H1 (cell line): ENCODE data around the gene KCTD16. TPM values are rescaled to one million over a fixed set of nuclear protein-coding genes. Genes with fewer than 3 reads are reported as not detected.

Experiments used
- CTCF ChIA-PET: fragments of 300-600 bp; sonication (Branson Sonifier 250); formaldehyde crosslinking; loops from one replicate; lab custom pipeline; 2021; ENCODE audit not compliant: partially characterized antibody; lab: Charles Lee
- POLR2A ChIA-PET: fragments of 300-600 bp; sonication (Branson Sonifier 250); formaldehyde crosslinking; loops from one replicate; lab custom pipeline; 2021; ENCODE audit warnings: inconsistent platforms; ENCODE audit not compliant: partially characterized antibody; lab: Charles Lee
- DNase-seq, 2 experiments: peaks; one replicate each; pipeline versions ENCODE4 v3.0.0 to v3.0.0-alpha.2; 2010 to 2022; ENCODE audit warnings: low spot score in 2 of 2, low read depth in 1 of 2, mixed read lengths in 1 of 2
- FAIRE-seq: peaks from 2 replicates; lab custom pipeline; 2011; peaks lifted over from hg19 to GRCh38; lab: Jason Lieb, UNC
- H2AFZ ChIP-seq: 2 replicates; pipeline ENCODE4 v1.8.1; 2012; ENCODE audit warnings: low read length, inconsistent platforms
- H2AK5ac ChIP-seq: 2 replicates; pipeline ENCODE4 v1.6.1; 2013; ENCODE audit warnings: low read depth, low read length
- H2BK120ac ChIP-seq: replicated peaks from 2 replicates; pipeline ENCODE3; 2013; ENCODE audit warnings: low read depth, low read length, inconsistent platforms
- H2BK12ac ChIP-seq: 2 replicates; pipeline ENCODE4 v1.6.1; 2013; ENCODE audit warnings: low read depth, low read length
- H2BK15ac ChIP-seq: 2 replicates; pipeline ENCODE4 v1.6.1; 2013; ENCODE audit warnings: low read length
- H2BK20ac ChIP-seq: 2 replicates; pipeline ENCODE4 v1.6.1; 2013; ENCODE audit warnings: low read length
- H2BK5ac ChIP-seq: 2 replicates; pipeline ENCODE4 v1.6.1; 2013; ENCODE audit warnings: low read depth, low read length
- H3K14ac ChIP-seq: 2 replicates; pipeline ENCODE4 v1.6.1; 2013; ENCODE audit warnings: inconsistent platforms; ENCODE audit not compliant: insufficient read length
- H3K18ac ChIP-seq: 2 replicates; pipeline ENCODE4 v1.6.1; 2013; ENCODE audit warnings: low read length; ENCODE audit errors: extremely low read depth
- H3K23ac ChIP-seq: 2 replicates; pipeline ENCODE4 v1.6.1; 2013; ENCODE audit warnings: inconsistent platforms; ENCODE audit not compliant: insufficient read length
- H3K23me2 ChIP-seq: 2 replicates; pipeline ENCODE4 v1.6.1; 2013; ENCODE audit warnings: low read depth, low read length
- H3K27ac ChIP-seq: 2 replicates; pipeline ENCODE4 v1.6.1; 2011; ENCODE audit warnings: low read depth, low read length, inconsistent platforms
- H3K27me3 ChIP-seq, 4 experiments: replicated peaks in 1 of 4; 1 replicate in 1 of 4; 2 replicates in 3 of 4; pipeline versions ENCODE4 v1.6.1 to v1.8.1; 2011 to 2013; ENCODE audit warnings: low read length in 3 of 4, mild to moderate bottlenecking in 3 of 4, inconsistent platforms in 2 of 4, mixed read lengths in 2 of 4, moderate library complexity in 1 of 4; ENCODE audit not compliant: control insufficient read depth in 3 of 4, insufficient read depth in 3 of 4; ENCODE audit errors: extremely low read depth in 1 of 4
- H3K36me3 ChIP-seq, 4 experiments: 2 replicates each; pipeline versions ENCODE4 v1.6.1 to v1.8.1; 2011 to 2013; ENCODE audit warnings: mild to moderate bottlenecking in 4 of 4, low read length in 3 of 4, moderate library complexity in 2 of 4, control low read depth in 1 of 4, inconsistent platforms in 1 of 4; ENCODE audit not compliant: insufficient read depth in 4 of 4, control insufficient read depth in 2 of 4
- H3K4ac ChIP-seq: replicated peaks from 2 replicates; pipeline ENCODE3; 2013; ENCODE audit warnings: low read length, low read depth, mixed read lengths, inconsistent platforms; ENCODE audit not compliant: insufficient read length
- H3K4me1 ChIP-seq, 4 experiments: replicated peaks in 1 of 4; 1 replicate in 1 of 4; 2 replicates in 3 of 4; pipeline versions ENCODE4 v1.6.1 to v1.8.1; 2011 to 2013; ENCODE audit warnings: low read length in 3 of 4, inconsistent platforms in 2 of 4, mixed read lengths in 1 of 4; ENCODE audit not compliant: insufficient read depth in 4 of 4, control insufficient read depth in 3 of 4
- H3K4me2 ChIP-seq, 2 experiments: 2 replicates each; pipeline versions ENCODE4 v1.6.1 to v1.8.1; 2011 to 2013; ENCODE audit warnings: low read depth in 2 of 2, low read length in 2 of 2, control low read depth in 1 of 2, inconsistent platforms in 1 of 2, mild to moderate bottlenecking in 1 of 2; ENCODE audit not compliant: insufficient read depth in 1 of 2
- H3K4me3 ChIP-seq, 4 experiments: fragments of 200-600, 300-600 bp in 1 of 4; sonication (generic), shearing (Covaris generic), sonication (Bioruptor Twin) in 1 of 4; 2 replicates each; pipeline versions ENCODE4 v1.5.1 to v1.8.1; 2011 to 2016; ENCODE audit warnings: low read length in 4 of 4, low read depth in 3 of 4, control low read depth in 2 of 4, inconsistent platforms in 2 of 4, mild to moderate bottlenecking in 2 of 4, mixed read lengths in 1 of 4, moderate library complexity in 1 of 4; ENCODE audit not compliant: insufficient read depth in 2 of 4; ENCODE audit errors: extremely low read depth in 1 of 4
- H3K56ac ChIP-seq: replicated peaks from 2 replicates; pipeline ENCODE3; 2013; ENCODE audit warnings: low read depth, mild to moderate bottlenecking, mixed read lengths, low read length, inconsistent platforms; ENCODE audit not compliant: insufficient read length
- H3K79me1 ChIP-seq: 2 replicates; pipeline ENCODE4 v1.6.1; 2013; ENCODE audit warnings: low read depth, low read length, control low read depth
- H3K79me2 ChIP-seq, 2 experiments: 2 replicates each; pipeline versions ENCODE4 v1.6.1 to v1.8.1; 2012 to 2013; ENCODE audit warnings: low read length in 2 of 2, mild to moderate bottlenecking in 2 of 2, inconsistent platforms in 1 of 2; ENCODE audit not compliant: insufficient read depth in 2 of 2, control insufficient read depth in 1 of 2
- H3K9ac ChIP-seq, 4 experiments: replicated peaks in 1 of 4; 1 replicate in 1 of 4; 2 replicates in 3 of 4; pipeline versions ENCODE4 v1.6.1 to v1.8.1; 2011 to 2013; ENCODE audit warnings: low read depth in 3 of 4, low read length in 3 of 4, control low read depth in 2 of 4, mild to moderate bottlenecking in 2 of 4, moderate library complexity in 2 of 4, inconsistent platforms in 1 of 4; ENCODE audit errors: extremely low read depth in 1 of 4
- H3K9me3 ChIP-seq, 2 experiments: 2 replicates each; pipeline versions ENCODE4 v1.6.1 to v1.8.1; 2012 to 2013; ENCODE audit warnings: mild to moderate bottlenecking in 2 of 2, moderate library complexity in 2 of 2, control low read depth in 1 of 2, inconsistent platforms in 1 of 2, low read depth in 1 of 2, low read length in 1 of 2, mixed read lengths in 1 of 2; ENCODE audit not compliant: insufficient read depth in 2 of 2
- H4K20me1 ChIP-seq, 2 experiments: replicated peaks in 1 of 2; 2 replicates each; pipeline versions ENCODE3 to v1.8.1; 2011 to 2013; ENCODE audit warnings: inconsistent platforms in 2 of 2, low read length in 2 of 2, mild to moderate bottlenecking in 1 of 2; ENCODE audit not compliant: insufficient read depth in 2 of 2, control insufficient read depth in 1 of 2
- H4K5ac ChIP-seq: 2 replicates; pipeline ENCODE4 v1.6.1; 2013; ENCODE audit warnings: low read length, low read depth, mixed read lengths, inconsistent platforms; ENCODE audit not compliant: insufficient read length
- H4K8ac ChIP-seq: 2 replicates; pipeline ENCODE4 v1.8.0; 2013; ENCODE audit warnings: mild to moderate bottlenecking, moderate library complexity, low read length, inconsistent platforms; ENCODE audit not compliant: insufficient read depth; ENCODE audit errors: extremely low read depth
- H4K91ac ChIP-seq: replicated peaks from 2 replicates; pipeline ENCODE3; 2013; ENCODE audit warnings: low read length, mixed read lengths, inconsistent platforms; ENCODE audit not compliant: insufficient read length
- ASH2L ChIP-seq: fragments of 200-600, 300-600 bp; sonication (generic); IDR thresholded peaks from one replicate; pipeline ENCODE4 v1.7.1; 2017; ENCODE audit warnings: low read length
- BRCA1 ChIP-seq: IDR thresholded peaks from 2 replicates; pipeline ENCODE4 v1.6.1; 2012; ENCODE audit warnings: low read depth, low read length, improper control_type of control experiment
- EP300 ChIP-seq, 2 experiments: IDR thresholded peaks; 1 replicate in 1 of 2; 2 replicates in 1 of 2; pipeline ENCODE4 v1.6.1; 2011 to 2012; ENCODE audit warnings: low read depth in 2 of 2, low read length in 2 of 2, mild to moderate bottlenecking in 2 of 2, borderline replicate concordance in 1 of 2, inconsistent platforms in 1 of 2, moderate library complexity in 1 of 2
- EZH2 ChIP-seq: fragments of 200-600 bp; sonication (generic); IDR thresholded peaks from 2 replicates; pipeline ENCODE4 v1.7.1; 2012; ENCODE audit warnings: low read depth, mild to moderate bottlenecking, moderate library complexity, low read length, inconsistent platforms; ENCODE audit not compliant: severe bottlenecking
- GABPA ChIP-seq: IDR thresholded peaks from 2 replicates; pipeline ENCODE4 v1.6.1; 2011; ENCODE audit warnings: mild to moderate bottlenecking, low read length, moderate library complexity, borderline replicate concordance; ENCODE audit not compliant: insufficient read depth
- GTF2F1 ChIP-seq: IDR thresholded peaks from 2 replicates; pipeline ENCODE4 v1.6.1; 2012; ENCODE audit warnings: low read depth, low read length, improper control_type of control experiment, borderline replicate concordance
- RXRA ChIP-seq: IDR thresholded peaks from 2 replicates; pipeline ENCODE4 v1.6.1; 2011; ENCODE audit warnings: low read depth, mild to moderate bottlenecking, low read length, moderate library complexity; ENCODE audit not compliant: insufficient read depth
- SIRT6 ChIP-seq: IDR thresholded peaks from one replicate; pipeline ENCODE4 v1.7.1; 2012; ENCODE audit warnings: low read length, inconsistent platforms
- TEAD4 ChIP-seq: IDR thresholded peaks from 2 replicates; pipeline ENCODE4 v1.6.1; 2012; ENCODE audit warnings: low read depth, low read length, inconsistent platforms, mixed read lengths
- YY1 ChIP-seq: IDR thresholded peaks from 2 replicates; pipeline ENCODE4 v1.6.1; 2011; ENCODE audit warnings: low read depth, mild to moderate bottlenecking, low read length
- polyA plus RNA-seq, 7 experiments: library from polyadenylated mRNA; depleted of rRNA in 3 of 7; stranded (reverse) in 5 of 7; unstranded in 2 of 7; fragments of >200 nt in 5 of 7; fragments of 200-250 nt in 2 of 7; gene quantifications; 1 replicate in 5 of 7; 2 replicates in 1 of 7; 4 replicates in 1 of 7; pipeline versions ENCODE4 v1.2.1 to v1.2.3, GENCODE V29; 2011 to 2013; ENCODE audit warnings: missing spikeins in 2 of 7, mixed read lengths in 2 of 7
- total RNA-seq: library from RNA; stranded (reverse); fragmentation: NEBNext Ultra II Directional; extraction: Animal tissue kit (Norgen Biotek cat#: 25700); gene quantifications from 2 replicates; pipeline ENCODE4 v1.2.1, GENCODE V29; 2021
- TF ChIP-seq, protein P1 (sequence below): IDR thresholded peaks from 2 replicates; pipeline ENCODE4 v1.6.1; 2012; ENCODE audit warnings: inconsistent platforms

KCTD16 gene
- total and polyA plus RNA-seq, 2 of the 8 experiments (the other 6 are each of a cell fraction or from before 2014, with no cell fraction given), result 0.03 to 0.24 TPM

DNA sequence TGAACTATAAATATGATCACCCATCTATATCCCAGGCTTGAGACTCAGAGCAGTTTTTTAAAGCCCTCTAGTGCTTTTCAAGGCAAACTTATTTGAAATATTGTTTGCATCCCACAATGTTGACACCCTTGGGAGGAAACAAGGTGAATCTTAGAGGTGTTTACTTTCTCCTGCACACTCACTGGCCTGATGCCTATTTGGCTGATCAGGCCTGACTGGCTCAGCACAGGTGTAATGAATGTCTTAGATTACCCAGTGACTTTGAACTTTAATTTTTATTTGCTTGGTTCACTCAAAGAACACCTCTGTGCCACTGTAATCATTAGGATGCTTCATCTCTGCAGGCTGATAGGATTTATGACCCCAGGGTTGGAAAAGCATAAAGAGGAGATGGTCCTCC lies 158.3 kb downstream of the KCTD16 start:
- H3K79me1 ChIP-seq, result no peaks in the 10 kb centered on the region
- H3K4me3 ChIP-seq, result no peak overlapping the region

More for the DNA sequence above, 158.3 kb downstream of the KCTD16 start:
- Histone ChIP-seq H3K18ac (no peak overlapping the region), H3K36me3 (no peaks in the 10 kb centered on the region), H2AFZ (no peak overlapping the region), H3K9ac (no peak overlapping the region), H3K23ac (no peak overlapping the region), H3K27ac (no peak overlapping the region), H4K91ac (no peak overlapping the region), H4K5ac (no peak overlapping the region), H2BK5ac (no peak overlapping the region), H2AK5ac (no peak overlapping the region), H3K14ac (no peak overlapping the region), H2BK12ac (no peak overlapping the region), H3K27me3 (no peaks in the 10 kb centered on the region), H2BK20ac (no peak overlapping the region), H3K23me2 (no peaks in the 10 kb centered on the region), H2BK15ac (no peak overlapping the region), H3K9me3 (no peaks in the 10 kb centered on the region), H3K56ac (no peak overlapping the region), H4K20me1 (no peaks in the 10 kb centered on the region), H3K4me2 (no peak overlapping the region), H4K8ac (no peak overlapping the region), H3K4me1 (no peaks in the 10 kb centered on the region), H2BK120ac (no peak overlapping the region), H3K4ac (no peak overlapping the region), H3K79me2 (no peaks in the 10 kb centered on the region)
- ChIA-PET CTCF (interaction anchor here (0.6 to 8.3 kb wide), 5 partner anchors 17 to 138 kb away, joined by 3 to 70 read pairs (median 3); no protein-coding TSS in a partner anchor), POLR2A (no interaction called here)
- DNase-seq (no peak), FAIRE-seq (no peak)
- TF ChIP-seq GTF2F1, result no peak
- TF ChIP-seq EP300 (IDR thresholded peaks at IDR 0.05; ENCODE audit: borderline replicate concordance in 1 of 2, low read depth in 2 of 2, low read length in 2 of 2), result no peak
- TF ChIP-seq RXRA, result no peak
- TF ChIP-seq EZH2, result no peak
- TF ChIP-seq SIRT6, result no peak
- TF ChIP-seq YY1, result no peak
- no peak for TF ChIP-seq GABPA
- TF ChIP-seq ASH2L, result no peak
- TF ChIP-seq BRCA1, result no peak
- TF ChIP-seq, protein P1, sequence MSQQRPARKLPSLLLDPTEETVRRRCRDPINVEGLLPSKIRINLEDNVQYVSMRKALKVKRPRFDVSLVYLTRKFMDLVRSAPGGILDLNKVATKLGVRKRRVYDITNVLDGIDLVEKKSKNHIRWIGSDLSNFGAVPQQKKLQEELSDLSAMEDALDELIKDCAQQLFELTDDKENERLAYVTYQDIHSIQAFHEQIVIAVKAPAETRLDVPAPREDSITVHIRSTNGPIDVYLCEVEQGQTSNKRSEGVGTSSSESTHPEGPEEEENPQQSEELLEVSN, result no peak
- no peak for TF ChIP-seq TEAD4
